ENCODE data around the gene CCDC88C.

DNA sequence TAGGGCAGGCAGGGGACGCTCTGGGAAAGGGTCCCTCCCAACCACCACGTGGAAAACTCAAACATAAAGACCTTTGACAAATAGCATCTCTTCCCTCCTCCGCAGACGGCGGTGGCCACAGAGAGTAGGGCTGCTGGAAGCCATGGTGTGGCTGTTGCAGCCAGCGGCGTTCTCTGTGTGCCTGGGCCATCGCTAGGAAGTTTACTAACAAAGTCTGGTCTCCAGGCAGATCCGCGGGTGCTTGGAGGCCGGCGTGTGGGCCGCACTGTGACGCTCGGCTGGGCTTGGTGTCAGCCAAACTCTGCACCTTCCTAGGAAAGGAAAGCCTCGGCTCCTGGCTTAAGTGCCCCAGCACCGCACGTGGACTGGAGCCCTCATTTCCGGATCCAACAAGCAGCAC is 65.6 kb downstream of the CCDC88C start:
- TF ChIP-seq, protein P1, sequence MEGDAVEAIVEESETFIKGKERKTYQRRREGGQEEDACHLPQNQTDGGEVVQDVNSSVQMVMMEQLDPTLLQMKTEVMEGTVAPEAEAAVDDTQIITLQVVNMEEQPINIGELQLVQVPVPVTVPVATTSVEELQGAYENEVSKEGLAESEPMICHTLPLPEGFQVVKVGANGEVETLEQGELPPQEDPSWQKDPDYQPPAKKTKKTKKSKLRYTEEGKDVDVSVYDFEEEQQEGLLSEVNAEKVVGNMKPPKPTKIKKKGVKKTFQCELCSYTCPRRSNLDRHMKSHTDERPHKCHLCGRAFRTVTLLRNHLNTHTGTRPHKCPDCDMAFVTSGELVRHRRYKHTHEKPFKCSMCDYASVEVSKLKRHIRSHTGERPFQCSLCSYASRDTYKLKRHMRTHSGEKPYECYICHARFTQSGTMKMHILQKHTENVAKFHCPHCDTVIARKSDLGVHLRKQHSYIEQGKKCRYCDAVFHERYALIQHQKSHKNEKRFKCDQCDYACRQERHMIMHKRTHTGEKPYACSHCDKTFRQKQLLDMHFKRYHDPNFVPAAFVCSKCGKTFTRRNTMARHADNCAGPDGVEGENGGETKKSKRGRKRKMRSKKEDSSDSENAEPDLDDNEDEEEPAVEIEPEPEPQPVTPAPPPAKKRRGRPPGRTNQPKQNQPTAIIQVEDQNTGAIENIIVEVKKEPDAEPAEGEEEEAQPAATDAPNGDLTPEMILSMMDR (IDR thresholded peaks at IDR 0.05): no peak
- TF ChIP-seq POLR2A (IDR thresholded peaks at IDR 0.05): no peak
